SK-N-SH treated with all-trans-retinoic acid at 6 μM for 48 hours (cell line): ENCODE measurements around the gene ERFE.

Experiments used
- ATAC-seq: fragments of 200-7000 bp; cut with Tn5 transposase; 3 replicates; pipeline ENCODE4 v1.9.1; 2020; ENCODE audit warnings: mild to moderate bottlenecking, moderate library complexity
- BACH2 ChIP-seq: fragments of 250-450 bp; sonication (Bioruptor Pico); IDR thresholded peaks from 2 replicates; pipeline ENCODE4 v1.9.0; 2021; ENCODE audit warnings: mild to moderate bottlenecking, borderline replicate concordance
- CREB5 ChIP-seq: fragments of 250-450 bp; sonication (Bioruptor Pico); IDR thresholded peaks from 2 replicates; pipeline ENCODE4 v1.5.1; 2020; ENCODE audit warnings: low read depth, mild to moderate bottlenecking, moderate library complexity
- CSDC2 ChIP-seq: fragments of 250-450 bp; sonication (Bioruptor Pico); IDR thresholded peaks from 2 replicates; pipeline ENCODE4 v1.5.0; 2020; ENCODE audit warnings: mild to moderate bottlenecking, moderate library complexity
- CSRNP3 ChIP-seq: fragments of 250-450 bp; sonication (Bioruptor Pico); IDR thresholded peaks from 2 replicates; pipeline ENCODE4 v1.5.1; 2021; ENCODE audit warnings: mild to moderate bottlenecking, moderate library complexity
- GLIS3 ChIP-seq: fragments of 250-450 bp; sonication (Bioruptor Pico); IDR thresholded peaks from 2 replicates; pipeline ENCODE4 v1.5.0; 2020; ENCODE audit warnings: mild to moderate bottlenecking, moderate library complexity
- ISL1 ChIP-seq: fragments of 250-450 bp; sonication (Bioruptor Pico); IDR thresholded peaks from 2 replicates; pipeline ENCODE4 v2.1.2; 2022; ENCODE audit warnings: mild to moderate bottlenecking, moderate library complexity
- PATZ1 ChIP-seq: fragments of 250-450 bp; sonication (Bioruptor Pico); IDR thresholded peaks from 2 replicates; pipeline ENCODE4 v1.8.0; 2020; ENCODE audit warnings: mild to moderate bottlenecking, moderate library complexity, borderline replicate concordance
- POU6F1 ChIP-seq: fragments of 250-450 bp; sonication (Bioruptor Pico); IDR thresholded peaks from 2 replicates; pipeline ENCODE4 v1.8.0; 2021; ENCODE audit warnings: low read depth, mild to moderate bottlenecking, moderate library complexity, borderline replicate concordance
- PPARA ChIP-seq: fragments of 250-450 bp; sonication (Bioruptor Pico); IDR thresholded peaks from 2 replicates; pipeline ENCODE4 v1.5.0; 2020; ENCODE audit warnings: mild to moderate bottlenecking, borderline replicate concordance
- RARB ChIP-seq: fragments of 250-450 bp; sonication (Bioruptor Pico); IDR thresholded peaks from 2 replicates; pipeline ENCODE4 v1.8.0; 2021; ENCODE audit warnings: mild to moderate bottlenecking, moderate library complexity
- SNAI2 ChIP-seq: fragments of 250-450 bp; sonication (Bioruptor Pico); IDR thresholded peaks from 2 replicates; pipeline ENCODE4 v1.5.0; 2020; ENCODE audit warnings: mild to moderate bottlenecking, moderate library complexity
- TCF4 ChIP-seq: fragments of 250-450 bp; sonication (Bioruptor Pico); IDR thresholded peaks from 2 replicates; pipeline ENCODE4 v1.8.0; 2021; ENCODE audit warnings: mild to moderate bottlenecking, moderate library complexity, borderline replicate concordance
- TOX ChIP-seq: fragments of 250-450 bp; sonication (Bioruptor Pico); IDR thresholded peaks from 2 replicates; pipeline ENCODE4 v1.8.0; 2021; ENCODE audit warnings: mild to moderate bottlenecking, moderate library complexity, borderline replicate concordance
- TSHZ2 ChIP-seq: fragments of 250-450 bp; sonication (Bioruptor Pico); IDR thresholded peaks from 2 replicates; pipeline ENCODE4 v1.5.0; 2020; ENCODE audit warnings: mild to moderate bottlenecking, moderate library complexity
- ZC3H10 ChIP-seq: fragments of 250-450 bp; sonication (Bioruptor Pico); IDR thresholded peaks from 2 replicates; pipeline ENCODE4 v1.5.1; 2021; ENCODE audit warnings: mild to moderate bottlenecking, moderate library complexity
- ZFP3 ChIP-seq: fragments of 250-450 bp; sonication (Bioruptor Pico); IDR thresholded peaks from 2 replicates; pipeline ENCODE4 v1.5.0; 2020; ENCODE audit warnings: mild to moderate bottlenecking, moderate library complexity
- ZFP30 ChIP-seq: fragments of 450-650 bp; formaldehyde crosslinking; IDR thresholded peaks from 2 replicates; pipeline ENCODE4 v1.5.0; 2022; ENCODE audit warnings: mild to moderate bottlenecking, moderate library complexity
- ZNF565 ChIP-seq: fragments of 450-650 bp; formaldehyde crosslinking; conservative IDR thresholded peaks from 2 replicates; pipeline ENCODE4 v1.5.0; 2020; ENCODE audit warnings: low read depth, mild to moderate bottlenecking, moderate library complexity
- ZNF70 ChIP-seq: fragments of 450-650 bp; formaldehyde crosslinking; IDR thresholded peaks from 2 replicates; pipeline ENCODE4 v1.5.0; 2020; ENCODE audit warnings: mild to moderate bottlenecking, moderate library complexity
- ZNF8 ChIP-seq: fragments of 450-650 bp; formaldehyde crosslinking; IDR thresholded peaks from 2 replicates; pipeline ENCODE4 v1.5.0; 2020; ENCODE audit warnings: mild to moderate bottlenecking, moderate library complexity

ERFE gene

GRCh38 chr2:238173692-238174091, 14.9 kb downstream of the ERFE start:
- no peak; the same call in 2 of the 3 replicates for ATAC-seq
- no peak for TF ChIP-seq TOX (CRISPR knock-in tag)
- no peak for TF ChIP-seq GLIS3 (CRISPR knock-in tag)
- TF ChIP-seq CREB5 (CRISPR knock-in tag): no peak
- no peak for TF ChIP-seq PPARA (CRISPR knock-in tag)
- no peak for TF ChIP-seq CSDC2 (CRISPR knock-in tag)
- TF ChIP-seq PATZ1: no peak
- TF ChIP-seq TSHZ2 (CRISPR knock-in tag): no peak
- no peak for TF ChIP-seq ISL1 (CRISPR knock-in tag)
- TF ChIP-seq SNAI2 (CRISPR knock-in tag): no peak
- no peak for TF ChIP-seq ZNF8 (CRISPR knock-in tag)
- no peak for TF ChIP-seq ZC3H10 (CRISPR knock-in tag)
- no peak for TF ChIP-seq ZNF70
- TF ChIP-seq TCF4: no peak
- TF ChIP-seq CSRNP3 (CRISPR knock-in tag): no peak
- TF ChIP-seq ZFP30: no peak
- TF ChIP-seq, all 23 proteins: peak for 0

GRCh38 chr2:238174291-238174690, 15.5 kb downstream of the ERFE start:
- no peak for ATAC-seq
- TF ChIP-seq RARB (CRISPR knock-in tag): no peak
- TF ChIP-seq TOX (CRISPR knock-in tag): no peak
- no peak for TF ChIP-seq ISL1 (CRISPR knock-in tag)
- TF ChIP-seq CREB5 (CRISPR knock-in tag): no peak
- TF ChIP-seq CSRNP3 (CRISPR knock-in tag): no peak
- no peak for TF ChIP-seq GLIS3 (CRISPR knock-in tag)
- TF ChIP-seq BACH2 (CRISPR knock-in tag): no peak
- no peak for TF ChIP-seq ZNF565
- TF ChIP-seq ZNF8 (CRISPR knock-in tag): no peak
- TF ChIP-seq POU6F1 (CRISPR knock-in tag): no peak
- TF ChIP-seq SNAI2 (CRISPR knock-in tag): no peak
- TF ChIP-seq CSDC2 (CRISPR knock-in tag): no peak
- TF ChIP-seq ZFP3: no peak
- TF ChIP-seq ZC3H10 (CRISPR knock-in tag): no peak
